GM18508 (cell line): Measurements from ENCODE around the gene KIF1C.

Source experiments
- ATAC-seq: cut with Tn5 transposase; IDR thresholded peaks from one replicate; pipeline ENCODE4 v1.9.1; 2021; ENCODE audit warnings: moderate number of reproducible peaks; ENCODE audit not compliant: insufficient read depth, unreplicated experiment

Gene KIF1C

GRCh38 chr17:4968486-4969046 lies 29.2 kb upstream of the KIF1C start:
- no peak for ATAC-seq

DNA sequence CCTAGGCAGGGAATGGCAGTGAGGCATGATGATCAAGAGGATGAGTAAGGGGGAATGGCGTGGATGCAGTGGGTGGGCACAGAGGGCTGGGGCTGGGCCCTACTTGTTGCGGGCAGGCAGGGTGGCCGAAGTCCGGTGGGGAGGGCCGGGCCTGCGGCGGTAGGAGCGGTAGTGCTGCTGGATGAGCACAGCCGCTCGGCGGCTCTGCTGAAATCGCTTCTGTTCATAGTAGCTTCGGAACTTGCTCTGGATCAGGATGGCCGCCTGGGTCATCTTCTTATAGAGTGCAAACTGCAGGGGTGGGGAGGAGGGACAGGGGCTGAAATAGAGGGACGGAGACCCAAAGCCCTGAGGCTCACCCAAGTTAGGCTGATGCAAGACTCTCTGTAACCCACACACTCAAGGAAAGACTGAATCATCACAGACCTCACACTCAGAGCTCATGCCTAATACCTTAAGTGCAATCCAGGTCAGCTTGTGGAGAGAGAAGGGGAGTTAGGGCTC lies 28.7 kb upstream of the KIF1C start:
- no peak for ATAC-seq

- no peak for ATAC-seq
Observed at GRCh38 chr17:4969551-4970173, 28.1 kb upstream of the KIF1C start.

DNA sequence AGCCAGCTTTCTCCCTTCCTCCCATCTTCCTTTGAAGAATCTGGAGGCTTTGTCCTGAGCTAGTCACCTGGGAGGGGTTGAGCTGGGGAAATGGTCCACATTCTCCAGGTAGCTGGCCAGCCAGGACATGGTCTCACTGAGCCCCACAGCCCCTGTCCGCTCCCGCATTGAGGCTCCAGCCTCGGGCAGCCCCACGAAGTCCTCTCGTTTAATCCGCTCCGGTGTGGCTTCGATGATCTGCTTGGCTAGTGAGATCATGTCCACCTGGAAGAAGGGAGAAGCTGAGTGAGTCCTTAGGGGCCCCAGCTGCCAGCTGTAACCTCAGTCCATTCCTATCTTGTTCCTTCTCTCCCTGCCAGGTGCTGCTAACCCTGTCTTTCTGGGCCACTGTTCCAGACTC lies 27.5 kb upstream of the KIF1C start:
- no peak for ATAC-seq

- ATAC-seq: no peak
Observed at GRCh38 chr17:4971826-4972225, 25.9 kb upstream of the KIF1C start.

- ATAC-seq: no peak
Observed at GRCh38 chr17:4972322-4972721, 25.4 kb upstream of the KIF1C start.

- ATAC-seq: no peak
Observed at GRCh38 chr17:4972752-4973151, 25.0 kb upstream of the KIF1C start.

DNA sequence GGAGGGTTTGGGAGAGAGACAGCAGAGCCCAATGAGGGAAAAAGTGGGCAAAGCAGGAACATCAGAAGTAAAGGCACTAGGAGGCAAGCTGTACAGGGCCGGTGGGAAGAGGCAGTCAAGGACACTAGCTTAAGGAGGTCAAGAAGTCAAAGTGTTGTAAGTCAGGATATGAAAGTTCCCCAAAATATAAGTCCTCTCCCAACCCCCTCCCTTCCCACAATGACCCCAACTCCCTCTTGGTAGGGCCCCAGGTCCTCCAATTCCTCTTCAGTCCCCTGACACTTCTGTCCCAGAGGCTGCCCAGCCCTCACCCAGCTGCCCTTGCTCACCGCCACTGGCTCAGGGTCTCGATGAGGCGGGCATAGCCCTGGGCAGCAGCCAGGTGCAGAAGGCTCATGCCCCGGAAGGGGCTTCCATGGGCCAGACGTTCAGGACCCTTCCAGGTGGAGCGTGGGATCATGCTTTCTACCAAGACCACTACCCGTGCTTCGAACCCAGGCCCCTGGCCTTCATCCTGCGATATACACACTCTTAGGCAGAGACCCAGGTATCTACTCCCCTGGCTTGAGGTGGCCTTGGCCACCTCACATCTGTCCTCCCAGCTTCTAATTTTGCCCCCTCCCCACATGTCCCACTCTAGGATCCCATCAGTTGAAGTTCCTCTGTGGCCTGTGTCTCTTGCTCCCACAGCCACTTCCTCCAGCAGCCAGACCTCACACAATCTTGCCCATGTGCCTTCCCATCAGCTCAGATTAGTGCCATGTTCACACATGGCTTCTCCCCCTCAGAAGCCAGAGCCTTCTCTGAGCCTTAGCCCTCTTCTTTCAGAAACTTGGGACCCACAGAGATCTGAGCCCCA lies 24.3 kb upstream of the KIF1C start:
- no peak for ATAC-seq

DNA sequence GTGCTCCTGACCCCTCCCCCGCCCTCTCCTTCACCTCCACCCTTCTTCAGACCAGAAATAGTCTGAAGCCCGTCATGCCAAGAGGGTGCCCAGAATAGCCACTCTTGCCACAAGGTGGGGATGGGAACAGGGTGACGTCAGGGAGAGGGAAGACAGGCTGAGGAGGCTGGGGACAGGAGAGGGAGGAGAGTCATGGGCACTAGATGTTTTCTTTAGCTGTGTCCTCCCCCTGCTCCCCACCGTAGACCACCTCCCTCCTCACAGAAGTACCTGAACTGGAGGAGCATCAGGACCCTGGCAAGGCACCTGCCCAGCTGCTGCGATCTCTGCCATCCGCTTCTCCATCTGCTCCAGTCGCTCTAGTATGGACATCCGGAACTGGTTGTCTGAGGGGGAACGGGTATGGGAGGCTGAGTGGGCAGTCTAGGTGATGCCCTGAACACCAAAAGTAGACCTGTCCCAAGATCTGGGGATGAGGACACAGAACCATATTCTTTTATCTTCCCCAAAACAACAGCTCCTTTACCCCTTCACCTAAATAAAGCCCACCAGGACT lies 23.6 kb upstream of the KIF1C start:
- no peak for ATAC-seq

DNA sequence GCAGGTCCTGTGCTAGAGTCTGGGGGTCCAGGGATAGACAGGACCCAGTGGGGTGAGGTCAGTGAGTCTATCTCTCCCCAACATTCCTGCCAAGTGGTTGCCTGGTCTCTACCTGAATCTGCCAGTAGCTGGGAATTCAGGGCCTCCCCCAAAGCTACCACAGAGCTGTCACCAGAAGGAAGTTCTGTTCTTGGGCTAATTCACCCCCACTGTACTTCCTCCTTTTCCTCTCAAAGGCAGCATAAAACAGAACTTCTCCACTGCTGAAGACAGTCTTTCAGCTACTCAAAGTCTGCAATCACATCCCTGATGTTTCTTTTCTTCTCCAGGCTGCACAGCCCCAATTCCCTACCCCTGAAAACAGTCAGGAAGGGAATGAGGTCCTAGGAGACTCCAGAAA lies 19.0 kb upstream of the KIF1C start:
- no peak for ATAC-seq

GRCh38 chr17:4980644-4981216 lies 17.0 kb upstream of the KIF1C start:
- ATAC-seq: no peak

GRCh38 chr17:4982305-4982704 lies 15.4 kb upstream of the KIF1C start:
- ATAC-seq: no peak

- no peak for ATAC-seq
Observed at GRCh38 chr17:4986403-4986802, 11.3 kb upstream of the KIF1C start.

DNA sequence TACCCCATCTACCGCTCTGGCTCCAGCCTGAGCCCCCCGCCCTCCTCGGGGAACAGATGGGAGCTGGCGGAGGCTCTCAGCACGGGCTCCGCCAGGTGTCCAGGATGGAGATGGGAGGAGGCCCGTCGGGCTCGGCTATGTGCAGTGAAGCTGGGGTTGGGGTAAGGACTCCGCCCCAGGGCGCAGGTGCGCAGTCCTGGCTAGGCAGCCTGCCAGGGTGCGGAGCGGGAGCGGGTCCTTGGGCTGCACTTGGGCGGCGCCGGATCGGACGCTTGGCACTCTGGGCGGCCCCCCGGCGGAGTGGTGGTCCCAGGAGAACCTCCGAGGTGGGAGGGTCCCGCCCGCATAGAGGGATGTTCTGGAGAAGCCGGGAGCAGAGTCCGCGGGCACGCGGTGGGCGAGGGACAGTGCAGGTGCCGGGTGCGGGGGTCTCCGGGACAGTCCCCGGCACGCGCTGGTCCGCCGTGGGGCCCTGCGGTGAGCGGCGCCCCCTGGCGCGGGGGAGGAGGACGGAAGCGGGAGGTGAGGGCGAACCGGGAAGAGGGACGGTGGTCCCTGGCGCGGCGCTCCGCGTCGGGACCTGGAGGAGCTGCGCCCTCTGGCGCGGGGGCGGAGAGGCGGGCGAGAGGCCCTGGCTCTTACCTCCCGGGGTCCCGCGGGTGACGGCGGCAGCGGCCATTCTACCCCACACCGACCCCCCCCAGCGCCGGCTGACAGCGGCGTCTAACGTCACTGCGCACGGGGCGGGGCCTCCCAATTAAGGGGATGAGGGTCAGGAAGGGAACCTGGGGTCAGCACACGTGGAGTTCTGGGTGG lies 10.6 kb upstream of the KIF1C start, which contains the start of gene CAMTA2:
Gene CAMTA2, minus strand, starts transcription at position 725 of the 816 bp plus-strand sequence. CDS start 1,453 bp downstream, outside the sequence.
- no peak for ATAC-seq

DNA sequence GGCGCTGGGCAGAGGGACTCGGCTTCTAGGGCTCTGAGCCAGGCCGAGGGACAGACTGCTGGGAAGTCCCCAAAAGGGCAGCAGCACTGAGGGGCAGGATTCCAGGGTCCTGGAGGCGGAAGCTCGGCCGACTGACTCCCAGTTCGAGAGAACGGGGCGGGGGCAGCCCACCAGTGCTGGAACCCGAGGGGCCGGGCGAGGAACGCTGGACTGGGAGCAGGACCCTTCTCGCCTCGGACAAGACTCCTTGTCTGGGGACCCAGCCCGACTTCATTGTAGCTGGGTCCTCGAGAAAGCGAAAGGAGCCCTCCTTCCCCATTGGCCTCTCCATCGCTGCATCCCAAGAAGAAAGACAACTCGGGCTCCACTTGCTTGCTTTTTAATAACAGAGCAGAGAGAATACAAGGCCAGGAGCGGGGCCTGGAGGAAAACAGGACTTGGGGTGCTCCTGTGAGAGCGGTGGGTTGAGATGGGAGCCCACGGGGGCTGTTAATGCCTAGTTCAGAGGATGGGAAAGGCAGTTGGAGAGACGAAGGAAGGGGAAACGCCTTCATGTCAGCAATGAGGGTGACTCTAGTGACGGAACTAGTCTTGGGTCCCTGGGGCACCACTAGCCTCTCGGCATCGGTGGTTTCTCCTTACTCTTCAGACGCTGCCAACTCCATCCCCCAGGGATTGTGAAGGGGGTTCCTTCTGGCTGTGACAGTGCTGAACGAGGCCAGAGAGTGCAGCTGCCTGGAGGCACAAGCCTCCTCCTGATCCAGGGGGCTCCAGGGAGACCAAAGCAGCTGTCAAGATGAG lies 9.8 kb upstream of the KIF1C start:
- ATAC-seq: no peak

- ATAC-seq: no peak
Observed at GRCh38 chr17:4994081-4994595, 3.6 kb upstream of the KIF1C start.

DNA sequence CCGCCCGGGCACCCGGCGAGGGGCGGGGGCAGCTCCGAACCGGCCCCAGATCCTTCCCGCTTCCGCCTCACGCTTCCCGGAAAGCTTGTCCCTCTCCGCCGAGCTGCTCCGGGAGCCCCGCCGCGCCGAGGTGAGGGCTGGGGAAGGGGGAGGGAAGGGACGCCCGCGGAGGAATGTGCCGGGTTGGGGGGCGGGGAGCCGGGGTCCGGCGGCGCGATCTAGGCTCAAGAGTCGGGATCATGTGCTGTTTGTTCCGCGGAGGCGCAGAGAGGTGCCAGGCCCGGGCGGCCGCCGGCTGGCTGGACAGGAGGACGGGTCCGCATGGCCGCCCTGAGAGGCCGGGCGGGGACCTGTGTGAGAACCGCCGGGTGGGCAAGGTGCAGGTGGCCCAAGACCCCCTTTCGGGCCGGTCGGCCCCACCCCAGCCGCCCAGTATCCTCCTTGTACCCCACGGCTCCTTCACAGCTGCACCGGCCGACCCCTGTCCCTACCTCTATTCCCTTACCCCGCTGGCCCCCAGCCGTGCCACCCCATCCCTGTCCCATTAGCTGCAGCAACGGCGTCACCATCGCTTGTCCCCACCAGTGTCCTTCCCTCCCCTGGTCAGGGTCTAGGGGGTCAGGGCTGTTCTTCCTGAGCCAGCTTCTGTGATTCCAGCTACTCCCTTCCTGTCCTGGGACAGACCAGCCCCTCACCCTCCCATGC lies 429 bp downstream of the KIF1C start:
- no peak for ATAC-seq

DNA sequence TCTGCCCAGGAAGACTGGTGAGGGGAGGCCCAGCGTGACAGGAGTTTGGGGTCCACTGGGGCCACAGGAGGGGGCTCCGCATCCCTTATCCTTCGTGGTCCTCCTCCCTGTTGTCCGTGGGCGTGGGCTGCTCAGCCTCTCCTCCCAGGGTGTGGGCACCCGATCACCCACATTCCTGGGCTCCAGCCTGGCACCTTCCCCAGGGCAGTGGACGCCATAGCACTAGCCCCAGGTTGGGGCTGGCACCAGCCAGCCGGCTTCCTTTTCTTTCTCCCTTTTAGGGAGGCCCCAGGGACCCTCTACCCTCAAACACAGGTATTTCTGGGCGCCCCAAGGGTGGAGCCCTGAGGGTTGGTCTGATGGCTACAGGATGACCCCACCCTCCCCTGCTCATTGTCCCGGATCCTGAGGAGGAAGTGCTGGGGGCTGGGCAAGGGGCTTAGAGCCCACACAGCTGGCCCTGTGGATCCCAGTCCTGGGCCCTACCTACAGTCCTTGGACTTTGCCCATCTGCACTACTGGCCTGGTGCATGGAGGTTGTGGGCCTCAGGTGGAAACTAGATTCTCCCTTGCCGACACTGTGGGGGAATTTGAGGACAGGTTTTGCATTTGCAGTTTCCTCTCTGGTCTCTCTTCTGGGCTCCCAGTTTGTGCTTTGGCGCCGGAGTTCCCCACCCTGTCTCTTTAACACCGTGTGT lies 1.1 kb downstream of the KIF1C start:
- ATAC-seq: no peak
